ENCODE results near the gene TYW5.

- TF ChIP-seq POLR2A (IDR thresholded peaks at IDR 0.05; ENCODE audit: low read length) = no peak
- TF ChIP-seq GATA1 (IDR thresholded peaks at IDR 0.05; ENCODE audit: low read depth, low read length) = no peak
These were observed 44.8 kb downstream of the TYW5 start for GRCh38 chr2:199910338-199911051.

Measured in erythroblast (primary cell).